D721Med (cell line): ENCODE data around the gene GRK3.

ENCODE experiments used
- DNase-seq: peaks from one replicate; pipeline ENCODE4 v3.0.0; 2011; ENCODE audit warnings: low spot score; ENCODE audit not compliant: insufficient read length
- FAIRE-seq: peaks from 2 replicates; lab custom pipeline; 2011; peaks lifted over from hg19 to GRCh38; lab: Jason Lieb, UNC
- TF ChIP-seq, protein P1 (sequence below): IDR thresholded peaks from 2 replicates; pipeline ENCODE4 v1.5.1; 2012; ENCODE audit warnings: mild to moderate bottlenecking, control low read depth; ENCODE audit not compliant: insufficient read depth; ENCODE audit errors: missing control alignments

GRK3 gene

DNA sequence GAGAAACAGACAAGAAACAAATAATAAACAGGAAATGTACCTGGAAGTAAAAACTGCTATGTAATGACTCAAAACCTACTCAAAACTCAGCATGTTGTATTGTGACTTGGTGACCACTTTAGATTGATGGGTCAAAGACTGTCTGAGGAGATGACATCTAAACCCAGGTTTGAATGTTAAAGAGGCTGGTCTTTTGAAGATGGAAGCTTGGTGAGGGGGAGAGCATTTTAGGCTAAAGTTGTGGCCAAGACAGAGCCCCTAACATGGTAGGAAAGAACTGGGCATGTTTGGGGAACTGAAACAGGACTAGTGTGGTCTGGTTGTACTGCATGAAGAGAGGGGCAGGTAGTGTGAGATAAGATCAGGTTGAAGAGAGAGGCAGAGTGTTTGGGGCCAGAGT lies 92.2 kb downstream of the GRK3 start:
- FAIRE-seq (no peak), DNase-seq (no peak)
- TF ChIP-seq, protein P1, sequence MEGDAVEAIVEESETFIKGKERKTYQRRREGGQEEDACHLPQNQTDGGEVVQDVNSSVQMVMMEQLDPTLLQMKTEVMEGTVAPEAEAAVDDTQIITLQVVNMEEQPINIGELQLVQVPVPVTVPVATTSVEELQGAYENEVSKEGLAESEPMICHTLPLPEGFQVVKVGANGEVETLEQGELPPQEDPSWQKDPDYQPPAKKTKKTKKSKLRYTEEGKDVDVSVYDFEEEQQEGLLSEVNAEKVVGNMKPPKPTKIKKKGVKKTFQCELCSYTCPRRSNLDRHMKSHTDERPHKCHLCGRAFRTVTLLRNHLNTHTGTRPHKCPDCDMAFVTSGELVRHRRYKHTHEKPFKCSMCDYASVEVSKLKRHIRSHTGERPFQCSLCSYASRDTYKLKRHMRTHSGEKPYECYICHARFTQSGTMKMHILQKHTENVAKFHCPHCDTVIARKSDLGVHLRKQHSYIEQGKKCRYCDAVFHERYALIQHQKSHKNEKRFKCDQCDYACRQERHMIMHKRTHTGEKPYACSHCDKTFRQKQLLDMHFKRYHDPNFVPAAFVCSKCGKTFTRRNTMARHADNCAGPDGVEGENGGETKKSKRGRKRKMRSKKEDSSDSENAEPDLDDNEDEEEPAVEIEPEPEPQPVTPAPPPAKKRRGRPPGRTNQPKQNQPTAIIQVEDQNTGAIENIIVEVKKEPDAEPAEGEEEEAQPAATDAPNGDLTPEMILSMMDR = no peak

DNA sequence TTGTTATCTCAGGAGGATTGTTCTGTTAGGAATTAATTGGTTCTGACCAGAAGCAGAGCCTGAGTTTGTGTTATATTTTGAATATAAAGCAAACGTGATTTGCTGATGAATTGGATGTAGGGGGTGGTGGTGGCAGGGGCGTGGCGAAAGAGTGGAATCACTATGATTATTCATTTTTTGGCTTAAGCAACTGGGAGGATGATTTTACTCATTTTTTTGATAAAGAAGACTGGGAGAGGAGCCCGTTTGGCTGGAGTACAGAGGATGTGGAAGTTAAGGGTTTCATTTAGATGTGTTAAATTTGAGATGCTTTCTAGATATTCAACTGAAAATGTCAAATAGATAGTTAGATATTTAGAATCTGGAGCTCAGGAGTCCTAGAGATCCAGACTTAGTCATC lies 94.2 kb downstream of the GRK3 start:
- TF ChIP-seq, protein P1 = no peak
- FAIRE-seq = no peak
- DNase-seq = no peak

DNA sequence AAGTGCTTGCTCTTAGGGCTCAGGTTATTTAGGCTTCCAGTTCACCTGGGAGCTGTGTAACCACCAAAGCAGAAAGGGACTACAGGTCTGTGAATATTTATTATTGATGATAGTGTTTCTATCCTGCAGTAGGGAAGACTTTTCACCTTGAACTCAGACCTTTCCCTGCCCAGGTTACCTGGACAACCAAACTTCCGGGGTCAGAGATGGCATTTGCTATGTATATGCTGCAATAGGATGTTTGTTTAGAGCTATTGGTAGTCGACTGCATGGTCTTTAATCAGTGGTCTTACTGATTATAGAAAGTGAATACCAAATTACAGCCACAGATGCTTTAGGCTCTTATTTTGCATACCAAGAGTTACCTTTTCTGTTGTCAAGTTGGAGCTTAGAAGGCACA lies 94.9 kb downstream of the GRK3 start:
- no peak for DNase-seq
- TF ChIP-seq, protein P1 = no peak
- FAIRE-seq = peak; percentile 21

DNA sequence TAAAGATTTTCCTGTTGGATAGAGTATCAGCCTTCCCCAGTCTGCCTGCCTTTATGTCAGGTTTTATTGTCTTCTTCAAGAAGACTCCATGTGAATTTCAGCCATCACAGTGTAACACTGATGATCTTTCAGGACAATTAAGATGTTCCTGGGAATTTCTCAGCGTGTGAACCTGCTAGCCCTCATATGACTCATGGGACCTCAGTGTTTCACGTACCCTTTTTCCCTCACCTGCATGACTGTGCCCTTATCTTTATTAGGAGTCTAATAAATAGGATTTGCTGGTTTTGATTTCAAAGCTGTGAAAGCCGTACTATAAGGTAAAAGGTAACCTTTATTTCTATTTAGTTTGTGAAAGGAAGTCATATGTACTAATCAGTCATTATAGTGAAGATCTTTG lies 95.9 kb downstream of the GRK3 start:
- no peak for DNase-seq
- TF ChIP-seq, protein P1 = no peak
- FAIRE-seq = no peak

DNA sequence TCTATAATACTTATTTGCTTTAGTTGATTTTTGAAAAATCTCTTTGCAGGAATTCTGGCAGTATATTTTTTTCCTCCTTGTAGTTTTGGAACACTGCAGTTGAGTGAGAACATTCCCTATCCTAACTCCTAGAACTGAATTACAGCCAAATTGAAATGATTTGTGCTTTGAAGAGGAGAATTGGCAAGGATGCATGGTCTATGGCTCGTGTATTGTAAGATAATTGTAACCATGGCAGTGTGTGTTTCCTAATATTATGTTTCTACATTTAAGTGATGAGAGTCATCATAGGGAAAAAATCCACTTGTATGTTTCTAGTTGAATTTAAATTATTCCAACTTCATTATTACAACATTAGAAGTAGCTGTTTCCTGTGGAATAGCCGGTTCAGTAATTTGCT lies 96.6 kb downstream of the GRK3 start:
- FAIRE-seq (no peak), DNase-seq (no peak)
- TF ChIP-seq, protein P1 = no peak

DNA sequence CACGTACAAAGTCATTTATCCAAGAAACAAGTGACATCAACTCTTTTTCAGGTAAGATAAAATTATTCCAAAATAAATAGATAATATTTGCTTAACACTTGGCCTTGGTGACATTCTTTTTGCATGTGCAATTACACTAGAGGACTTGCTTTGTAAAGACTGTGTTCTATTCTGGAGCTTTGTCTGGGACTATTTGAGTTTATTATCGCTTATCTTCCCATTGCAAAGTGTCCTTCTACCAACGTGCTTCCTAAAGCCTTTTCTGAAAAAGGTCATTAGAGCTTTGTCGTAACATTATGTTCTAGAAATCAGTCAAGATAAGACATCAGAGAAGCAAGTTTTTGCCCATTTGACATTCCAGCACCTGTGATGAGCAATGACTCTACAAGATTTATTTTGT lies 99.2 kb downstream of the GRK3 start:
- DNase-seq (no peak), FAIRE-seq (peak; percentile 72)
- TF ChIP-seq, protein P1 = no peak

DNA sequence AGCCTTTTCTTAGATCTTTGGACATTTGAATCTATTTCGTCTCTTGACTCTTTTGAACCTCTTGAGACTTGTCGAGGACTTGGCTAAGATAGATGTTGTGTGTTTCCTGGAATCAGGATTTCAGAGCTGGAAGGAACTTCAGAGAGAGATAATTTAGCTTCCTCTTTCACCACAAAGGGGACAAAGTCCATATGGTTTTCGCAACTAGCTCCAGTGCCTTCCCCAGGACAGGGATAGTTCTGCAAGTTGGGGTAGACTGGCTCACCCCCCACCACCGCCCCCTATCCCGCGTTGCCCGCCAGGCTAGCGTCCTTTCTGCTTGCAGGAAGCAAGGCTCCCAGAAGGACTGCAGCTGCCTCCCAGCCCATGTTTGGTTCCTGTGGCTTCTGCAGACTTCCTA lies 101.8 kb downstream of the GRK3 start:
- FAIRE-seq = no peak
- TF ChIP-seq, protein P1 = no peak
- DNase-seq = no peak
